Stimulated activated CD8-positive, alpha-beta memory T cell treated with anti-CD3 and anti-CD28 coated beads, Interleukin-7, amount 100 ng/mL, for 4 hours (primary cell): ENCODE measurements around the gene GNG7.
"Not testable (repeated sequence)": the region's sequence is repeated elsewhere in the genome, so short reads cannot be mapped to it uniquely, and the experiment has no call there.

ENCODE experiments used
- DNase-seq, 2 donors: peaks; one replicate each; pipeline ENCODE4 v3.0.0-alpha.2; 2020; ENCODE audit warnings: low read depth in 2 of 2

GNG7 gene

GRCh38 chr19:2511570-2511969, 190.9 kb downstream of the GNG7 start:
- DNase-seq, result no peak

GRCh38 chr19:2509096-2509495, 193.4 kb downstream of the GNG7 start:
- no peak for DNase-seq

GRCh38 chr19:2507109-2507508, 195.4 kb downstream of the GNG7 start:
- peak in 1 of 2 donors; percentile 6 for DNase-seq

- DNase-seq, result not testable (repeated sequence)
Measured at GRCh38 chr19:2506656-2507055, 195.8 kb downstream of the GNG7 start.

GRCh38 chr19:2503521-2504109, 198.9 kb downstream of the GNG7 start:
- DNase-seq, result peak; percentile 65 to 78

GRCh38 chr19:2500841-2501261, 201.6 kb downstream of the GNG7 start:
- no peak for DNase-seq

GRCh38 chr19:2500156-2500555, 202.3 kb downstream of the GNG7 start:
- DNase-seq, result no peak

GRCh38 chr19:2497186-2497585, 205.3 kb downstream of the GNG7 start:
- DNase-seq, result no peak

GRCh38 chr19:2495651-2496316, 206.7 kb downstream of the GNG7 start:
- DNase-seq, result no peak

- no peak for DNase-seq
Measured at GRCh38 chr19:2495130-2495641, 207.3 kb downstream of the GNG7 start.

GRCh38 chr19:2494447-2495129, 207.9 kb downstream of the GNG7 start:
- peak in 1 of 2 donors; percentile 60 for DNase-seq

- DNase-seq, result no peak
Measured at GRCh38 chr19:2494084-2494446, 208.4 kb downstream of the GNG7 start.

GRCh38 chr19:2493448-2493847, 209.0 kb downstream of the GNG7 start:
- DNase-seq, result not testable (repeated sequence)

GRCh38 chr19:2492870-2493269, 209.6 kb downstream of the GNG7 start:
- no peak for DNase-seq

GRCh38 chr19:2491130-2491801, 211.2 kb downstream of the GNG7 start:
- no peak for DNase-seq

- DNase-seq, result no peak
Measured at GRCh38 chr19:2490659-2491058, 211.8 kb downstream of the GNG7 start.

- no peak for DNase-seq
Measured at GRCh38 chr19:2488942-2489731, 213.4 kb downstream of the GNG7 start.

- no peak for DNase-seq
Measured at GRCh38 chr19:2488405-2488941, 214.0 kb downstream of the GNG7 start.

GRCh38 chr19:2487842-2488241, 214.7 kb downstream of the GNG7 start:
- DNase-seq, result no peak

- DNase-seq, result no peak
Measured at GRCh38 chr19:2487090-2487489, 215.4 kb downstream of the GNG7 start.

- DNase-seq, result no peak
Measured at GRCh38 chr19:2485428-2485827, 217.1 kb downstream of the GNG7 start.
